MV-4-11 (cell line): ENCODE data around the gene RNF224.
A peak's percentile ranks its signal among the peaks of the same experiment; 100 is the strongest.
"Not testable (repeated sequence)": the region's sequence is repeated elsewhere in the genome, so short reads cannot be mapped to it uniquely, and the experiment has no call there.

ENCODE experiments used
- DNase-seq: peaks from one replicate; lab custom pipeline; 2025; lab: John Stamatoyannopoulos, UW

RNF224 gene

DNA sequence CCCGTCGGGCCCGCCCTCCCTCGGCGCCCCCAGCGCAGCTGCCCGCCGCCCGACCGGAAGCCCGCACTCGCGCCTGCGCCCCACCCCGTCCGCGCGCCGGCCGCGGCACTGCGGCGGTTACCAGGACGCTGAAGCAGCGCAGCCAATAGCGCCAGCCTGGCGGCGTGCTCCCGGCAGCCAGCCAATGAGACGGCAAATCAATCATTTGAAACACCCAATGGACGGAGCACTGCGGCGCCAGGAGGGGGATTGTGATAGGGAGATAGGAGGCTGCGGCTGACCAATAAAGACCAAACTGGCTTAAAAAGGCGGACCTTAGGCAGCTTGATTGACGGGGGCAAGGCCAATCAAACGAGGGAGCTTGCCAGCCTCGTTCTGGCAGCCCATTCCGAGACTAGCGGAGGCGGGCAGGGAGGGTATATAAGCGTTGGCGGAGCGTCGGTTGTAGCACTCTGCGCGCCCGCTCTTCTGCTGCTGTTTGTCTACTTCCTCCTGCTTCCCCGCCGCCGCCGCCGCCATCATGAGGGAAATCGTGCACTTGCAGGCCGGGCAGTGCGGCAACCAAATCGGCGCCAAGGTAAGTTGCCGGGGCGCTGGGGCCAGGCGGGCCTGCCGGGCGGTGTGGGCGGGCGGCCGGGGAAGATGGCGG is 13.7 kb downstream of the RNF224 start, which contains the start of gene TUBB4B:
Gene TUBB4B, plus strand, starts transcription at position 447 of the 649 bp plus-strand sequence. Its CDS starts 74 bp downstream, at position 521.
- DNase-seq = peak; percentile 100

DNA sequence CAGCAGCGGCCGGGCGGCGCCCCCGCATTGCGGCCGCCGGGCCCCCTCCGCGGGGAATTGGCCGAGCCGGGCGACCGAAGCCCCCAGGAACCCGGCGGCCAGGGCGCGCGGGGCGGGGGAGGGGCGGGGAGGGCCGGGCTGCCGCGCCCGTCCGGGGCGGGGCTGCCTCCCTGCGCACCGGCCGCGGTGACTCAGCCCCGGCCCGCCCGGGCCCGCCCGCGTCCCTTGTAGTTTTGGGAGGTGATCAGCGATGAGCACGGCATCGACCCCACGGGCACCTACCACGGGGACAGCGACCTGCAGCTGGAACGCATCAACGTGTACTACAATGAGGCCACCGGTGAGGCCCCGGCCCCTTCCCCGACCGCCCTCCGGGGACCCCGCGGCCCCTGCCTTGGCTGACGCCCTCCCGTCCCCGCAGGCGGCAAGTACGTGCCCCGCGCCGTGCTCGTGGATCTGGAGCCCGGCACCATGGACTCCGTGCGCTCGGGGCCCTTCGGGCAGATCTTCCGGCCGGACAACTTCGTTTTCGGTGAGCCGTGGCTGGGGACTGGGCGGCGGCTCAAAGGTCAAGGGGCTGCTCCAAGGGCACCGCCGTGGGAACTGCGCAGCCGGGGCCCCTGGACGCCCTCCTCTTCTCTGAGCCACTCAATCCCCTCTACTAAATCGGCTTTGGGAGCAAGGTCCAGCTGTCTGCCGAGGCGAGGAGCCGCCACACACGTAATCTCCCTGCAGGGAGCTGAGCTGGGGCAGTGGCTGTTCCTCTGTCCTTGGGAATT is 14.4 kb downstream of the RNF224 start:
- DNase-seq = peak; percentile 38

DNA sequence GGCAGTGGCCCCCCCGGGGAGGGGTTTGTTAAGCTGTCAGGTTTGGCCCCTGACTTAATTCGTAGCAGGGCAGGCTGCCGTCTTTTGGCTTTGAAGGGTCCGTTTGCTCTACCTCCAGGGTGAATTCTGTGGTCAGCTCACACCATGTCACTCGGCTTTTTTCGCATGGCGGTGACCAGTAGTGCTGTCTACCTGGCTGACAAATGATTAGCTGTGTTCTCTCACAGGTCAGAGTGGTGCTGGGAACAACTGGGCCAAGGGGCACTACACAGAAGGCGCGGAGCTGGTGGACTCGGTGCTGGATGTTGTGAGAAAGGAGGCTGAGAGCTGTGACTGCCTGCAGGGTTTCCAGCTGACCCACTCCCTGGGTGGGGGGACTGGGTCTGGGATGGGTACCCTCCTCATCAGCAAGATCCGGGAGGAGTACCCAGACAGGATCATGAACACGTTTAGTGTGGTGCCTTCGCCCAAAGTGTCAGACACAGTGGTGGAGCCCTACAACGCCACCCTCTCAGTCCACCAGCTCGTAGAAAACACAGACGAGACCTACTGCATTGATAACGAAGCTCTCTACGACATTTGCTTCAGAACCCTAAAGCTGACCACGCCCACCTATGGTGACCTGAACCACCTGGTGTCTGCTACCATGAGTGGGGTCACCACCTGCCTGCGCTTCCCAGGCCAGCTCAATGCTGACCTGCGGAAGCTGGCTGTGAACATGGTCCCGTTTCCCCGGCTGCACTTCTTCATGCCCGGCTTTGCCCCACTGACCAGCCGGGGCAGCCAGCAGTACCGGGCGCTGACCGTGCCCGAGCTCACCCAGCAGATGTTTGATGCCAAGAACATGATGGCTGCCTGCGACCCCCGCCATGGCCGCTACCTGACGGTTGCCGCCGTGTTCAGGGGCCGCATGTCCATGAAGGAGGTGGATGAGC is 15.2 kb downstream of the RNF224 start:
- DNase-seq = no peak

DNA sequence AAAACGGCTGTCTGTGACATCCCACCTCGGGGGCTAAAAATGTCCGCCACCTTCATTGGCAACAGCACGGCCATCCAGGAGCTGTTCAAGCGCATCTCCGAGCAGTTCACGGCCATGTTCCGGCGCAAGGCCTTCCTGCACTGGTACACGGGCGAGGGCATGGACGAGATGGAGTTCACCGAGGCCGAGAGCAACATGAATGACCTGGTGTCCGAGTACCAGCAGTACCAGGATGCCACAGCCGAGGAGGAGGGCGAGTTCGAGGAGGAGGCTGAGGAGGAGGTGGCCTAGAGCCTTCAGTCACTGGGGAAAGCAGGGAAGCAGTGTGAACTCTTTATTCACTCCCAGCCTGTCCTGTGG is 15.9 kb downstream of the RNF224 start:
- not testable (repeated sequence) for DNase-seq

DNA sequence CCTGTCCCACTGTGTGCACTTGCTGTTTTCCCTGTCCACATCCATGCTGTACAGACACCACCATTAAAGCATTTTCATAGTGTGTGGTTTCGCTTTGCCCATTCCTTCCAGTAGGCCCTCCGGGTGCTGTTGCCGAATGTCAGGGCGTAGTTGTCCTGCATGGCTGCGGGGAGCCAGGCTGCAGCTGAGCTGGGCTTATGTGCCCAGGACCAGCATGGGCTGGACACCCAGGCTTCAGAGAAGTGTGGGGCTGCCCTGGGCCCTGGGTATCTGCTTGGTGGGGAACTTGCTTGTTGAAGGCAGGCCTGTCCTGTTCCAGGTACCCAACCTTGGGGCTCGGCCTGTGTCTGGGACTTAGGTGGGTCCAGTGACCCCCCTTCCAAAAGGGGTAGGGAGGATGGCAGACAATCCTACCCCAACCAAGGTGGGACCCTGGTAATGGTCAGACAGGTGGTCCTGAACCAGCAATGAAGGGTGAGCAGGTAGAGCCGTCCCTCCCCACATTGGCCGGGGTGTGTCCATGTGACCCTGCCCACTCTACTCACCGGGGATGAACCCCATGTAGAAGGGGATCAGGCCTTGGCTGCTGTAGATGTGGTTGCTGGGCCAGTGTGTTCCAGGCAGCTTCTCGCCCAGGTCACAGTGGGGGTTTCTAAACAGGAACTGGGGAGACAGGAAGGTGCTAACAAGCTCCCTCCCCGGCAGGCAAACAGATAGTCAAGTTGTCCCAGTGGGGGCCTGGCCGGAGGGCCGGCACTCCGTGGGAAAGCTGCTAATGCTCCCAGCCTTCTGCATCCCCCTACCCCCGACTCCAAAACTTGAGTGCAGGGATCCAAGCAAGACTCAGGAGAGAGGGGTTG is 16.6 kb downstream of the RNF224 start:
- DNase-seq = no peak

DNA sequence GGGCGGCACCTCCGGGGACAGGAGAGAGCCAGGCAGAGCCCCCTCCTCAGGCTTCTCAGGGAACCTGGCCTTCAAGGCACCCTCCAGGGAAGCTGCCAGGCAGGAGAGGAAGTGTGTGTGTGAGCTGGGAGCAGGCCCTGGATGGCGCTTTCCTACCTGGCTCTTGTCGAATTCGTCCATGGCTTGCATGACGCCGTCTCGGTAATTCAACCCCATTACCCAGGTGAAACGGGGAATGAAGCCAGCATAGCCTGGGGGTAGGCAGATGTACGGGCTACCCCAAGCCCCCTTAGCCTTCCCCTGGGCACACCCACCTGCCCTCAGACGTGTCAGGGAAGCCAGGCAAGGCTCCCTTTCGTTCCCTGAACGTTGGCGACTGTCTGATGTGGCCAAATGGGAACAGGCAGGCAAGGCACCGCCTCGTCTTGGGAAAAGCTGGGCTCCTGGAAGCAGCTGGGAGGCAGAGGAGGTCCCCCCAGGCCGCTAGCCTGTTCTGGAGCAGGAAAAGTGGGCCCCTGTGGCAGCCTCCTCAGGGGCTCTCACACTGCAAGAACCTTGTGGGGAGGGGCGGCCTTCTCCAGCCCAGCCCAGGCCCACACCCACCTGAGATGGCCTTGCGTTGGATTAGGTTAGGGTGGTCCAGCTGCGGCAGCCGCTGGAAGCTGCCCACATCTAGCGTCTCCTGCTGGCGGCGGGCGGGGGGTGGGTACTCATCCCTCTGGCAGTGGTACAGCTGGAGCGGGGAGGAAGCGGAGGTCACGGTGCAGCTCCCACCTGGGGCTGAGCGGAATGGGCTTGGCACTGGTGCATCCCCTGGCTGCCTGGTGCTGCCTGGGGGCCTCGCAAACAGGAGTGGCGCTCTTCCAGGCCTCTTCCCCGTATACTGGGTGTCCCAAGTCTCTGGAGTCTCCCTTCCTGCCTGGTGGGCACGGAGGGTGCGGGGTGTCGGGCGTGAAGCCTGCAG is 17.5 kb downstream of the RNF224 start:
- DNase-seq = no peak

DNA sequence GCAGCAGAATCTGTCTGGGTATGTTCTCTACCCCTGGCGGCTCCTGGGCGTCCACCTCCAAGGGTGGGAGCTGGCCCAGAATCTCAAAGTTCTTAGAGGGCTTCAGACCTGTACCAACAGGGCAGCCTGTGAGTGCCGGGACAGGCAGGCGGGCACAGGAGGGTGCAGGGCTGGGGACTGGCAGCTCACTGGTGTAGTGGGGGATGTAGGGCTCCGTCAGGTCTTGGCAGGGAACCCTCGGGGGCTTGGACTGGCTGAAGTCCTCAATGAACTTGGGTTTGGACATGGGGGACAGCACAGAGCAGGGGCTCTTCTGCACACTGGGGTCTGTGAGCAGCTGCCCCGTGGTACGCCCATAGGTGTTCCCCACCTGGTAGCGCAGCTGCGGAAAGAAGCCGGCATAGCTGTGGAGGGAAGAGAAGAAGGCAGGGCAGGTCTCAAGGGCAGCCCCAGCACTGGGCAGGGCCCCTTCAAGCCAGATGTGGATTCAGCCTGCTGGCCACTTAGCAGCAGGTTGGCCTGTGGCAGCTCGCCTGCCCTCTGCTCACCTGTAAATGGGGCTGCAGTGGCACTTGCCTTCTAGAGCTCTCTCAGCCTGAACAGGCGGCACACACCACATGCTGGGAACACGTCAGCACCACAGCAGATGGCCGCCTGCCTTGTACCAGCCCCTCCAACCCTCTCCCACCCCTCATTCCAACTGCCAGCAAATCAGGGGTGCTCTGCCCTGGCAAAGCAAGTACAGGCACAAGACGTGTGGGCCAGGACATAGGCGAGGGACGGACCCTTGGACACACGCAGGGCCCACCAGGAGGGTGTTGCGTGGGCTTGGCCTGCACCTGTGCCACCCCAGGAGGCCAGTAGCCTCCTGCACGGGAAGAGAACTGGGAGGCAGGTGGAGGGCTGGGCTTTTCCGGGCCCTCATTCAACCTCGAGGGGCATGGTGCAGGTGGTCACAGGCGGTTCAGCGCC is 18.4 kb downstream of the RNF224 start:
- DNase-seq = no peak

DNA sequence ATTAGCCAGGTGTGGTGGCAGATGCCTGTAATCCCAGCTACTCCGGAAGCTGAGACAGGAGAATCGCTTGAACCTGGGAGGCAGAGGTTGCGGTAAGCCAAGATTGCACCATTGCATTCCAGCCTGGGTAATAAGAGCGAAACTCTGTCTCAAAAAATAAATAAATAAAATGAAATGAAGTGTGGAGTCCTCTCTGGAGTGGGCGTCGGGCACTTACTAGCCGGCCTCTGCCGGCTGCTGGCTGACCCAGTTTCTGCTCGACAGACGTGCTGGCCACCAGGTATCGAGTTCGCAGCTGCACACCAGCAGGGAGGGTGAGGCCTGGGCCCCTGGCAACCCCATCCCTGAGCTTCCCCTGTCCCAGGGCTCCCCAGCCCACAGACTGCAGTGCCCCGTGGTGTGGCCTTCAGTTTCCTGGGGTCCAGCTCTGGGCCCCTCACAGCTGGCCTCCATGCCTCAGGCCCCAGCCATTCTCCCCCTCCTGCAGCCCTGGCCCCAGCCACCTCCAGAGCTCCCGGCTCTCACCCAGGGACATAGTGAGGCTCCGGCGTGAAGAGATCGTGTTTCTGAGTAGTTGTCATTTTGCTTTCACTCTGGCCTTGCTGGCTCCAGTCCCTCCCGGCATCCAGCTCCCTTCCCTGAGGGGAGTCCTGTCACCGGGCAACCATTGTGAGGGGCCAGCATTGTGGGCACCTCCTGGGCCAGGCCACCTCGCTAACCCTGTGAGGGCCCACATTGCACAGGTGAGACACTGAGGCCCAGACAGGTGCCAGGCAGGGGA is 20.0 kb downstream of the RNF224 start:
- no peak for DNase-seq

DNA sequence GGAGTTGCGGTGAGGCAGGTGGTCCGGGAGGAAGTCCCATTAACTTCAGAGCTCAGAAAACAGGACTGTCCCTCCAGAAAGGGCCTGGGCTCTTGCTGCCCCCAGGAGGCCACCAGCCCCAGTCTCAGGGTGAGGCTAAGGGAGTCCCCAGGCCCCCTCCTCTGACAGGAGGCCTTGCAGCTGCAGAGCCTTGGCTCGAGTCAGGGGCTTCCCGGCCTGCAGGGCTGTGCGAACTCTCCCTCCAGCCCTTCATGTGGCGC is 20.5 kb downstream of the RNF224 start:
- DNase-seq = no peak

DNA sequence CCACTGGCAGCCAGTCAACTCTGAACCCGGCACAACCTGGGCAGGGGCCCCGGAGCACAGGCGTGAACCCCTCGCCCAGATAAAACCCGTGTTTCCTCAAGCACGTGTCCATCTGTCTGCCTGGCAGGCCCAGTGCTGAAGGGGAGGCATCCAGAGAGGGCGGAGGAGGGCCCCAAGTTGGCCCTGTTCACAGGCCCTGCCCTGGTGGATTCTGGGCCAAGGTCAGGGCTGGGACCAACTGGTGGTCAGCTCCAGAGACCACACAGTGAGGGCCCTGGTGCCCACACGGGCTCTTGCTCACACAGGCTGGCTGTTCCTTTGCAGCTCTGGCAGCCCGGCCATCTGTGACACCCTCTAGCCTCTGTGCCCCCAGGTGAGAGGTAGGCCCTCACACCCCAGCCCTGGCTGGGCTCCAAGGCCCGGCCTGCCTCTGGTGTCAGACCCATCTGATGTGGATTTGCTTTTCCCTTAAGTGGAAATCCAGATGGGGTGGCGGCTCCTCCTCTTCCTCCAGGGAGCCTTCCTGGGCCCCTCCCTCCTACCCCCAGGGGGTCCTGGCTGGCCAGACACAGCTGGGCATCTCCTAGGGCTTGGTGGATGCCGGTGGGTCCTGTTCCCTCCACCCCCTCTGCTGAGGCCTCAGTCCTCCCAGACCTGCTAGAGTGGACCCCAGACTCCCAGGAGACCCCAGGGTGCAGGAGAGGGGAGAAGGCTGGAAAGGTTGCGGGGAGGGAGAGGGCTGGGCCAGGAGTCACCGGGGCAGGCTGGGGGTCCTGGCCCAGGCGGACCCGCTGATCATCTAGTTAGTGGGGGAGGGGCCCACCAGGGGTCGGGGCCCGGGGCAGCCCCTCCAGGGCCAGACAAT is 23.3 kb downstream of the RNF224 start:
- DNase-seq = no peak

DNA sequence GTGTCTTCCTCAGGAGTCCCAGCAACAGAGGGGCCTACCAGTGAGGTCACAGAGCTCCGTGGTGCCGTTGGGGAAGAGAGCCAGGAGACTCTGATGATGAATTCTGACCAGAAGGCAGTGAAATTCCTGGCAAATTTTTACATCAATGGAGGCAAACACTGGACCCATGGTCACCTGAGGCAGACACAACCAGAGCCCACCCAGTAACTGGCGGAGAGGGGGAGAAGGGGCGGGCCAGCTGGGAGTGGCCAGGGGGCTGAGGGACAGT is 23.8 kb downstream of the RNF224 start, which contains the start of gene STPG3:
Gene STPG3, plus strand, starts transcription at position 93 of the 268 bp plus-strand sequence. Its CDS starts 1 bp downstream, at position 94.
- DNase-seq = no peak

DNA sequence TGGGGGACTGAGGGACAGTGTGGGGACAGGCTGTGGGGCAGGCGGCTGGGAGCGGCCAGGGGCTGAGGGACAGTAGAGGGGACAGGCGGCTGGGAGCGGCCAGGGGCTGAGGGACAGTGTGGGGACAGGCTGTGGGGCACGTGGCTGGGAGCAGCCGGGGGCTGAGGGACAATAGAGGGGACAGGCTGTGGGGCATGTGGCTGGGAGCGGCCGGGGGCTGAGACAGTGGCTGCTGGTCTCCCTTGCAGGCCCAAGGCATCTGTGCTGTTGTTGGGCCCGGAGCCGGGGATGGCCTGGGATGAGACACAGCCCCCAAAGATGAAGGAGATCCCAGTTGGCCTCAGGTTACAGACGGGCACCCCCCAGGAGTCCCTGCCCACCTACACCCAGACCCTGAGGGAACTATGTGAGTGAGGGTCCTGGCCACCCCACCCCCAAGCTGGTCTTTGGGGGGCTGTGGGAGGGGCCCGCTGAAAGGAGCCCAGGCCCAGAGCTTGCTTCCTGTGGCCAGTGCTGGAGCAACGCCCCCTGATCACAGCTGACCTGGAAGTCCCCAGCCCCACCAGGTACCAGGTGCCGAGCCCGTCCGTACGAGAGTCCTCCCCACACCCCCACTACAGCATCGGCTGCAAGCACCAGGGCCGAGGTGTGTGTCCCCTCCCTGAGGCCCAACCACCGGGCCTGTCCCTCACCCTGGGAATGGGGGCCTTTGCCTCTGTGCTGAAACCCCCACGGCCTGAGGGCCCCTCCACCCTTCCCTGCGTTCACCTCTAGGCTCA is 24.4 kb downstream of the RNF224 start:
- DNase-seq = no peak

DNA sequence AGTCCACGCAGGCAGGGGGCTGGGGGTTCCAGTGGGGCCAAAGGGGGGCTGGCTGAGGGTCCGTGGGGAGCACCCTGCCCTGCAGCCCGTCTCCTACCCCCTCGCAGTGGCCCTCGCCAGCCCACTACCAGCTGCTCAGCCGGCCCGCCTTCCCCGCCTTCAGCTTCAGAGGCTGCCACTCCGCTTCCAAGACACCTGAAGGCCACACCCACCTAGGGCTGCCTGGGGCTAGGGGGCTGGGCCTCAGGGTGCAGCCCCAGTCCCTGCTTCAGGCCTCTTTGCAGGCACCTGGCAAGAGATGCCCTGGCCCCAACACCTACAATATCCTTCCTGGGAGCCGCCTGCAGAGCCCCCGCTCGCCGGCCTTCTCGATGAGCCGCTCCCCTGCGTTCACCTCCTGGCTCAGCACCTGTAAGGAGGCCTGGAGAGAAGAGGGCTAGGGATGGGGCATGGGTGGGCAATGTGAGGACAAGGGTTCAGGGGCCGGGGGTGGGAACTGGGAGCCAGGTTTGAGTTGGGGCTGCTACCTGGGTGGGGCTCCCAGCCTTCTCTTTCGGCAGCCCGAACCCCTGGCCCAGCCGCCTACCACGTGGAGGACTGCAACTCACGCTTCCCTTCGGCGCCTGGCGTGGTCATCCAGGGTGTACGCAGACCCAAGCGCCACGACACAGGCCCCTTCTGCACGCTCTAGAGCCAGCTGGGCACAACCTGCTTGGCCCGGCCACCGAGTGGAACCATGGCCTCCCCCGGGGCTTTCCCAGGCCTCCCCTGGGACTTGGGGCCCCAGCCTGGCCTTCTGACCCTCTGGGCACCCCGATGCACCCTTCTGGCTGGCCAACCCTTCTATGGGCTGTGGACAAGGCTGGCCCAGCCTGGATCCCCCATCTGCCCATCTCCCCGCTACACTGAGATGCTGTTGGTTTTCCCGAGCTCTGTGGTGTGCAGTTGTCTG is 25.5 kb downstream of the RNF224 start:
- DNase-seq = no peak

DNA sequence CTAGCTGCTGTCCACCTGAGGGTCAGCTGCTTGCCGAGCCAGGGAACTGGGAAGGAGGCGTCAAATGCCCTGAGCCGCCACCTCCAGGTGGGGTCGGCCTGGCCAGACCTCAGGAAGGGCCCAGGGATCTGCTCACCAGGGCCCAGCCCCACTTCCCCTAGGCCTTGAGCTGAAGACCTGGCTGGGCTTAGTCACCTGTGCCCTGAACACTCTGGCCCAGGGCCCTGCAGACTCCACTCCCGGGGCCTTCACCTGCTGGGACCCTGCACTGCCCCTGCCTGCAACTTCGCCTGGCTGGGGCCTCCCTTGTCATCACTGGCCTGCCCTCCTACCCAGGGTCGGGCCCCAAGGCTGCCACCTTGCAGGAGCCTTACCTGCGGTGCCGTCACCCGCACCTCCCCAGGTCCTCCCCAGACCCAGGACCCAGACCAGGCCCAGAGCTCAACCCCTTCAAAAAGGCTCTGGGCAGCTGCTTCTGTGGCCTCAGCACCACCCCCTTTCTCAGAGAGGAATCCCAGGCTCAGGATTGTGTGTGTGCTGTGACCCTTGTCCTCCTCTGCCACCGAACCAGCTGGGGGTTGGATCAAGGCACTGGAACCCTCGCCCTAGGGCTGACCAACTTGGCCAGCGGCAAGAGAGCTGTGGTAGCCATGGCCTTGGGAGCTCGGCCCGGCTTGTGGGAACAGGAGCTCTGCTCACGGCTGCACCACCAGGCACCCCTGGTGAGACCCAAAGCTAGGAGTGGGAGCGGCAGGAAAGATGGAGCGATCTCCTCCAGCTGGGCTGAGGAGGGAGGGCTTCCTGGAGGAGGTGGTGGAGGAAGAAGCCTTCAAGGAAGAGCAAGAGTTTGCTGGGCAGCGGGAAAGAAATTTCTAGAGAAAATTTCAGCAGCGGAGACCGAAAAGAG is 26.7 kb downstream of the RNF224 start:
- no peak for DNase-seq
